Ascending aorta (tissue), 2 donors: Measurements from ENCODE around the gene COL18A1. TPM values are rescaled to one million over a fixed set of nuclear protein-coding genes. Genes with fewer than 3 reads are reported as not detected.

Experiments used
- DNase-seq, 2 donors: peaks; one replicate each; pipeline ENCODE4 v3.0.0-alpha.2; 2019; ENCODE audit warnings: low spot score in 2 of 2
- H3K27ac ChIP-seq, 2 donors: fragments of 200-600 bp; sonication (generic); one replicate each; pipeline ENCODE4 v1.5.1; 2016 to 2017; ENCODE audit warnings: mild to moderate bottlenecking in 1 of 2
- H3K27me3 ChIP-seq: fragments of 200-600 bp; sonication (generic); one replicate; pipeline ENCODE4 v1.5.1; 2017
- H3K36me3 ChIP-seq, 2 donors: fragments of 200-600 bp; sonication (generic); one replicate each; pipeline ENCODE4 v1.5.1; 2016
- H3K4me1 ChIP-seq, 2 donors: fragments of 200-600 bp; sonication (generic); one replicate each; pipeline ENCODE4 v1.5.1; 2016 to 2017; ENCODE audit warnings: mild to moderate bottlenecking in 1 of 2
- H3K4me3 ChIP-seq, 2 donors: fragments of 200-600 bp; sonication (generic); one replicate each; pipeline ENCODE4 v1.5.1; 2016 to 2017; ENCODE audit warnings: mild to moderate bottlenecking in 1 of 2
- H3K9me3 ChIP-seq, 2 donors: fragments of 200-600 bp; sonication (generic); one replicate each; pipeline ENCODE4 v1.5.1; 2016
- CTCF ChIP-seq, 3 experiments: fragments of 200-600 bp in 2 of 3; fragments of 450-650 bp in 1 of 3; sonication (generic) in 2 of 3; IDR thresholded peaks; one replicate each; pipeline ENCODE4 v1.5.1; 2016 to 2019; ENCODE audit warnings: antibody characterized with exemption in 3 of 3, mild to moderate bottlenecking in 1 of 3, moderate library complexity in 1 of 3
- intact Hi-C: fragments of 100-400 bp; cut with DNase I; formaldehyde crosslinking; loops from one replicate; pipeline ENCODE4 v1.15.1; 2023
- total RNA-seq: library from RNA; depleted of rRNA; stranded (reverse); fragments of >200 nt; gene quantifications from one replicate; pipeline ENCODE4 v1.1.0, GENCODE V29; 2016

COL18A1 gene
- total RNA-seq, 1 donor from 2014 or later, result 699 TPM

- no peak for TF ChIP-seq CTCF (IDR thresholded peaks at IDR 0.05)
- intact Hi-C loops, result loop anchor here (10.0 kb wide), 1 partner anchor 279 kb away; no protein-coding TSS in a partner anchor
- peaks cover 4 to 12% of the 10 kb centered on the region in 2 donors for H3K4me1 ChIP-seq
These were observed 38.7 kb downstream of the COL18A1 start for GRCh38 chr21:45443595-45444181.

GRCh38 chr21:45444385-45444784 is 39.4 kb downstream of the COL18A1 start:
- Histone ChIP-seq H3K9me3 (peaks cover 0 to 10% of the 10 kb centered on the region in 2 donors), H3K4me1 (peaks cover 3 to 8% of the 10 kb centered on the region in 2 donors), H3K36me3 (peaks cover 0 to 3% of the 10 kb centered on the region in 2 donors), H3K4me3 (no peak overlapping the region), H3K27ac (no peak overlapping the region), H3K27me3 (no peaks in the 10 kb centered on the region)
- intact Hi-C loops, result loop anchor here (10.0 kb wide), 1 partner anchor 280 kb away; no protein-coding TSS in a partner anchor
- no peak for TF ChIP-seq CTCF (IDR thresholded peaks at IDR 0.05)
- DNase-seq, result no peak

More at GRCh38 chr21:45443595-45444181, 38.7 kb downstream of the COL18A1 start:
- Histone ChIP-seq H3K27me3 (no peaks in the 10 kb centered on the region), H3K4me3 (no peak overlapping the region), H3K9me3 (peaks cover 0 to 10% of the 10 kb centered on the region in 2 donors), H3K36me3 (peaks cover 0 to 3% of the 10 kb centered on the region in 2 donors), H3K27ac (no peak overlapping the region)
- no peak for DNase-seq

- Histone ChIP-seq H3K27ac (no peak overlapping the region), H3K36me3 (peaks cover 0 to 3% of the 10 kb centered on the region in 2 donors), H3K4me3 (no peak overlapping the region), H3K27me3 (no peaks in the 10 kb centered on the region), H3K4me1 (peaks cover 0 to 3% of the 10 kb centered on the region in 2 donors), H3K9me3 (peaks cover 0 to 10% of the 10 kb centered on the region in 2 donors)
- DNase-seq, result no peak
- intact Hi-C loops, result loop anchor here (10.0 kb wide), 1 partner anchor 281 kb away; no protein-coding TSS in a partner anchor
- no peak for TF ChIP-seq CTCF (IDR thresholded peaks at IDR 0.05)
These were observed 40.4 kb downstream of the COL18A1 start for GRCh38 chr21:45445369-45445768.

- H3K27me3 ChIP-seq, result no peaks in the 10 kb centered on the region
- H3K4me3 ChIP-seq, result no peak overlapping the region
- no peak overlapping the region for H3K27ac ChIP-seq
- DNase-seq, result no peak
- H3K36me3 ChIP-seq, result no peaks in the 10 kb centered on the region
- intact Hi-C loops, result loop anchor here (10.0 kb wide), 1 partner anchor 283 kb away; no protein-coding TSS in a partner anchor
- peaks cover 0 to 3% of the 10 kb centered on the region in 2 donors for H3K4me1 ChIP-seq
- TF ChIP-seq CTCF (IDR thresholded peaks at IDR 0.05), result no peak
- H3K9me3 ChIP-seq, result peaks cover 0 to 10% of the 10 kb centered on the region in 2 donors
These were observed 42.9 kb downstream of the COL18A1 start for GRCh38 chr21:45447821-45448220.

GRCh38 chr21:45448283-45448809 is 43.4 kb downstream of the COL18A1 start:
- H3K9me3 ChIP-seq, result peaks cover 0 to 10% of the 10 kb centered on the region in 2 donors
- DNase-seq, result no peak
- no peak for TF ChIP-seq CTCF (IDR thresholded peaks at IDR 0.05)
- no peak overlapping the region for H3K4me3 ChIP-seq
- no peaks in the 10 kb centered on the region for H3K36me3 ChIP-seq
- peaks cover 0 to 3% of the 10 kb centered on the region in 2 donors for H3K4me1 ChIP-seq
- intact Hi-C loops, result loop anchor here (10.0 kb wide), 1 partner anchor 284 kb away; no protein-coding TSS in a partner anchor
- no peaks in the 10 kb centered on the region for H3K27me3 ChIP-seq
- H3K27ac ChIP-seq, result no peak overlapping the region
